Astrocyte of the cerebellum (primary cell): ENCODE measurements around the gene MYLK3.

ENCODE experiments used
- DNase-seq: peaks from one replicate; pipeline ENCODE4 v3.0.0-alpha.2; 2011; ENCODE audit warnings: low read depth
- H3K4me3 ChIP-seq: 2 replicates; pipeline ENCODE4 v1.5.1; 2011; ENCODE audit warnings: mild to moderate bottlenecking, low read depth, low read length, moderate library complexity
- CTCF ChIP-seq: IDR thresholded peaks from 2 replicates; pipeline ENCODE4 v1.5.1; 2012; ENCODE audit warnings: low read length, low read depth, moderate library complexity, mild to moderate bottlenecking; ENCODE audit errors: missing control alignments
- in situ Hi-C: cut with HindIII; loops from 2 replicates; pipeline ENCODE4 v1.10.0; 2017; ENCODE audit warnings: low sequenced_read_pairs

Gene MYLK3

GRCh38 chr16:46728806-46729205 is 19.3 kb downstream of the MYLK3 start:
- H3K4me3 ChIP-seq, result no peak overlapping the region
- in situ Hi-C loops, result no loop called here
- DNase-seq, result no peak
- no peak for TF ChIP-seq CTCF

GRCh38 chr16:46727630-46728029 is 20.5 kb downstream of the MYLK3 start:
- TF ChIP-seq CTCF, result no peak
- no peak for DNase-seq
- no peak overlapping the region for H3K4me3 ChIP-seq
- in situ Hi-C loops, result no loop called here

- in situ Hi-C loops, result no loop called here
- H3K4me3 ChIP-seq, result no peak overlapping the region
- no peak for TF ChIP-seq CTCF
- DNase-seq, result no peak
Measured at GRCh38 chr16:46727184-46727583, 21.0 kb downstream of the MYLK3 start.

DNA sequence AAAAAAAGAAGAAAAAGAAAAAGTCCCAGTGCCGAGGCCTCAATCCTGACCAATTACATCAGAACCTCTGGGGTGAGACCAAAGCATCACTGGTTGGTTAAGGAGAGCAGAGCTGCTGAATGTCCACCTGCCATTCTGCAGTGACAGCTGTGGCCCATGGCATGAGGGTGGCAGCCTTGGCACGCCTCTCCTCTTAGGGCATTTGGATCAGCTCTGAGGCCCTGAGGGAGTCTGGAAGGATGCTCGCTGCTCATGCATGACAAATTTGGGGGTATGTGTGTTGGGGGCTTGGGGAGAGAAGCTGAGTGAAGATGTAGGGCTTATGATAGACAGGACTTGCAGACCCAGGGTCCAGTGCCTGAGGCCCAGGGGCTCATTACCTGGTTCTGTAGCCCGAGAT is 26.3 kb downstream of the MYLK3 start:
- no peak overlapping the region for H3K4me3 ChIP-seq
- in situ Hi-C loops, result no loop called here
- no peak for TF ChIP-seq CTCF
- no peak for DNase-seq

- in situ Hi-C loops, result no loop called here
- no peak overlapping the region for H3K4me3 ChIP-seq
- DNase-seq, result no peak
- no peak for TF ChIP-seq CTCF
Measured at GRCh38 chr16:46720619-46721018, 27.5 kb downstream of the MYLK3 start.

- in situ Hi-C loops, result no loop called here
- no peak overlapping the region for H3K4me3 ChIP-seq
- no peak for TF ChIP-seq CTCF
- DNase-seq, result no peak
Measured at GRCh38 chr16:46719528-46719927, 28.6 kb downstream of the MYLK3 start.

- in situ Hi-C loops, result no loop called here
- TF ChIP-seq CTCF, result no peak
- no peak overlapping the region for H3K4me3 ChIP-seq
- no peak for DNase-seq
Measured at GRCh38 chr16:46718214-46718613, 29.9 kb downstream of the MYLK3 start.
